Right lung (tissue), 5 donors: ENCODE measurements around the gene HACD4. TPM values are rescaled to one million over a fixed set of nuclear protein-coding genes. Genes with fewer than 3 reads are reported as not detected.
A peak's percentile ranks its signal among the peaks of the same experiment; 100 is the strongest.

Source experiments
- DNase-seq, 2 donors: peaks; one replicate each; pipeline ENCODE4 v3.0.0-alpha.2; 2013
- polyA plus RNA-seq, 5 donors: library from polyadenylated mRNA; unstranded; fragments of 120-200 nt; gene quantifications; one replicate each; pipeline versions ENCODE4 v1.2.1 to v1.2.3, GENCODE V29; 2013; ENCODE audit warnings: inconsistent platforms in 1 of 5, low replicate concordance in 1 of 5; ENCODE audit not compliant: insufficient read length in 5 of 5, insufficient read depth in 1 of 5

Gene HACD4
- polyA plus RNA-seq, 5 donors: 7.3 to 12.3 (median 11.2) TPM

DNA sequence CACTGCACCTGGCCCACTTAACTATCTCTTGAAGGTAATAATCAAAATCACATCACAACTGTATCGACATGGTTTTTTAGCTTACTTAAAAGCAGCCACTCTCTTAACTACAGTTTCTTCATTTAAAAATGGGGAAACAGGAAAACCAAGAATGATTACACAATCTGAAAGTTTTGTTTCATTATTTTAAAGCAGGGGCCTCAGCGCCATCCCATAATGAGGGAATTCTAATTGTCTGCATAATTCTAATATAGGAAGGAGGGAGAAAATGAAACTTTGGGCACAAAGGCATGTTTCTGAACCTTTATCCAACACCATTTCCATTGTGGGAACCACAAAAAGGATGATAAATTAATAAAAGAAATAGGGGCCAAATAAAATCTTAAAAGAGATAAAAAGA, 7.6 kb downstream of the HACD4 start:
- DNase-seq: no peak

- no peak for DNase-seq
These were observed 13.3 kb downstream of the HACD4 start for GRCh38 chr9:21018177-21018576.

DNA sequence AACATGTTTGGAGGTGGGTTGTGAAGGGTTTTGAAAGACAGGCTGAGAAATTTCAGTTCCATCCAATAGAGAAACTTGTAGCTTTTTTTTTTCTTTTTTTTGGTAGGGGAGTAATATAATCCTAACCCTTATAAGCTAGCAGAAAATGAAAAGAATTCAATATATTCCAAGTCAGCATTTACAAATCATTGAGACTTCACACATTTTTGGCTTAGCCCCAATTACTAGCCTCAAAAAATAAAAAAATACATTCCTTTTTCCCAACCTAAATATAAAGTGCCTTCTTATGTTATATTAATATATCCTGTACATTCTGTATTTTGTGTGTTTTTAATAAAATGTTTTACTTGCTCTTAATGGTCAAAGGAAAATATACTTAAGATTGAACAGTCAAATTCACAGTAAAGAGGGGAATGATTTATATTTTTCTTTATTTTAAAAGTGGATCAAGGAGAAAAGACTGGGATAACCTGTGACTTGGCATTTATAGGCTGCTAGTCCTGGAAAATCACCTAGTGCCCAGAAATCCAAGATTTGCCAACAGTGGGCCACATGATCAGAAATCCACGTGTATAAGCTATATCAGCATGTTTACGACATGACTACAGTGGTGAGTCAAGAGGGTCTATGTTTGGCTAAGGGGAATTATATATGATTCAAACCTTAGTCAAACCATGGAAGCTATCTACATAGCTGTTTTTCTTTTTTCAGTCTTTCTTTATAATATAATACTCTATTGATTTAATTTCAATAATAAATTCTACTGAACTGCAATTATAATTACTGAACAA, 14.5 kb downstream of the HACD4 start:
- no peak for DNase-seq

- DNase-seq: no peak
These were observed 15.4 kb downstream of the HACD4 start for GRCh38 chr9:21015995-21016394.

- DNase-seq: peak in 1 of 2 donors; percentile 8
These were observed 16.2 kb downstream of the HACD4 start for GRCh38 chr9:21015129-21015815.

- DNase-seq: no peak
These were observed 29.4 kb downstream of the HACD4 start for GRCh38 chr9:21002040-21002439.

DNA sequence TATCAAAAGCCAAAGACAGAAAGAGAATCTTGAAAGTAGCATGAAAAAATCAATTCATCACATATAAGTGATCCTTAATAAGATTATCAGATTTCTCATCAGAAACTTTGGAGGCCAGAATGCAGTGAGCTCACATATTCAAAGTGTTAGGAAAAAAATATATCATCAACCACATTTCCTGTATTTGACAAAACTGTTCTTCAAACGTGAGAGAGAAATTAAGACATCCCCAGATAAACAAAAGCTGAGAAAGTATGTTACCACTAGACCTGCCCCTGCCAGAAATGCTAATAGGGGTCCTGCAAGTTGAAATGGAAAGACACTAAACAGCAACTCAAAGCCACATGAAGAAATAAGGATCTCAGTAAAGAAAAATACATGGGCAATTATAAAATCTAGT, 29.9 kb downstream of the HACD4 start:
- no peak for DNase-seq

DNA sequence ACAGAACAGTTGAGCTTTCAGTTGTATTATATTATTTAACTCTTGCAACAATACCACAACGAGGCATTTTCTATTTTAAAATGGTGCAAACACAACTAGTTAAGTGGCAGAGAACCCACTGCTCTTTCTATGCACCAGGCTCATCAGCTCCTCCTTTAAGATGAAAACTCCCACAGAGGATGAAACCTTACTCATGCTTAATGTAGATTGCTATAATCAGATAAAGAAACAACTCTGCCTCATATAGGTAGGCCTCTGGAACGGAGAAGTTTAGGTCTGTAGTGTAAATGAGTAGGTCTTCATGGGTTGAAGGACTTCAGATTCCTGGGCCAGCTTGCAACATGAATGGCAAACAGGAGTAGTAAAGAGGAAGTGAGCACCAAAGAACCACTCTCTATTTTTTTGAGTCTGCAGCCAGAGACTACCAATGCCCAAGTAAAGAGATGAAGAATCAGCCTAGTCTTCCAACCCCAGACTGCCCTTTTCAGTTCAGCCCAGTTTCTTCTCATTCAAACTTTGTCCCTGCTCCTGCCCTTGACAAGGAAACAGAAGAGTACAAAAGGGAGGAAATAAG, 33.9 kb downstream of the HACD4 start:
- no peak for DNase-seq

DNA sequence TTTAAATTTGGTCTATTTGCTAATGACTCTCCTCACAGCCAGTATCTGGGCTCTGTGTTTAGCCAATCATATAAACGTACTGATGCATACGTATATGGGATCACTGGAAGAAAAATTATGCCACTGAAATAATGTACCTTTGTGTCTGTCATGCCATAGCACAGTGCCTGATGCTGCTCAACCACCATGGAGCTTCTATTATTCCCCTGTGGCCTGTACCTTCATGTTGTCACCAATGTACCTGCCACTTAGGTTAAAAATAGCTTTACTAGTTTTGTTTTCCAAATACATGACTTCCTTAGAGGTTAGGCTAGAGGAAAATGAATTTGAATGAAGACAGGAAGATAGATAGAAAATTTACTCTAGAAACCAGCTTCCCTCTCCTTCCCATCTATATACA, 34.6 kb downstream of the HACD4 start:
- DNase-seq: no peak

DNA sequence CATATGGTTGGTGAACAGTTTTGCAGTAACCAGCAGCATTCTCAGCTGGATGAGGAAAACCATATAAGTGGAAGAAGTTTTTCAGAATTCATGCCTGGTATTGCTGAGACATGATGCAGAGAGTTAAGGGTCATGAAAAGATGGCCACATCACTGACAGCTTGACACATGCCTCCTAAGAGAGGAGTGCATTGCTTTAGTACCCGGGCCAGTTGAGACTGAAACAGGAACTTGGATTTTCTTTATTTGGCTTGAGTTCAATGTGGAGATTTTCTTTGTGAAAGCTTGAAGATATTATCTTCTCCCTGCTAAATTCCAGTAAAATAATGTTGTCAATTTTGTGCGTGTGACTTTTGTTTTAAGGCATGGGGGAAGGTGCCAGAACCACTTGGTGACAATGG, 35.8 kb downstream of the HACD4 start:
- no peak for DNase-seq

DNA sequence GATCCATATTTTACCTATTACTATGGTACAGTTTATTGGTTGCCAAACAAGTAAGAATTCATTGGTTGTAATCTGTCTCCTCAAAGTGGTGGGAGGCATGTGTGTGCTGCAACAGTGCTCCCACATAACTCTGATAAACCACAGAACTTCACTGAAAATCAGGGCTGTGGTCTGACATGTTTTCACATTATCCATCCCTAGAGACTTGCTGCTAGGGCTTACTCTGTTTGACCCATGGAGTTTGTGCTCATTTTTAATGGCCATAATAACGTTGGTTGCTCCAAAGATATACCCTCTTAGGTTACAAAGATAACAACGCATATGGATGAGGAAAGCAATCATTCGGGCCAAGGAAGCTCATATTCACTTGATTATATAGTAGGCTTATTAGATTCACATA, 37.0 kb downstream of the HACD4 start:
- no peak for DNase-seq

GRCh38 chr9:20990867-20991266, 40.6 kb downstream of the HACD4 start:
- DNase-seq: no peak

DNA sequence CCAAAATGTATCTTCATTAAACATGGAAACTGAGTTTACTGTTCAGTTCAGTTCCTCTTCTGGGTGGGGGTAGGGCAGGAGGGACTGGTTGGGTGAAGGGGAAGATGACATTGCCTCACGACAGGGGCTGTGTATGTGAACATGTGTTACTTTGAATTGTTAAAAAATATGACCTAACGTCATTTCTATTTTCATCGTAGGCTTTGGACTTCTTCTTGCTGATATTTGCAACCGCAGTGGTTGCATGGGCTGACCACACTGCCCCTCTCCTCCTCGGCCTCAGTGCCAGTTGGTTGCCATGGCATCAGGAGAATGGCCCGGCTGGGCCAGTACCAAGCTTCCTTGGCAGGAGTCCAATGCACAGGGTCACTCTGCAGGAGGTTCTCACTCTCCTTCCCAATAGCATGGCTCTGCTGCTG, 41.5 kb downstream of the HACD4 start:
- DNase-seq: no peak

DNA sequence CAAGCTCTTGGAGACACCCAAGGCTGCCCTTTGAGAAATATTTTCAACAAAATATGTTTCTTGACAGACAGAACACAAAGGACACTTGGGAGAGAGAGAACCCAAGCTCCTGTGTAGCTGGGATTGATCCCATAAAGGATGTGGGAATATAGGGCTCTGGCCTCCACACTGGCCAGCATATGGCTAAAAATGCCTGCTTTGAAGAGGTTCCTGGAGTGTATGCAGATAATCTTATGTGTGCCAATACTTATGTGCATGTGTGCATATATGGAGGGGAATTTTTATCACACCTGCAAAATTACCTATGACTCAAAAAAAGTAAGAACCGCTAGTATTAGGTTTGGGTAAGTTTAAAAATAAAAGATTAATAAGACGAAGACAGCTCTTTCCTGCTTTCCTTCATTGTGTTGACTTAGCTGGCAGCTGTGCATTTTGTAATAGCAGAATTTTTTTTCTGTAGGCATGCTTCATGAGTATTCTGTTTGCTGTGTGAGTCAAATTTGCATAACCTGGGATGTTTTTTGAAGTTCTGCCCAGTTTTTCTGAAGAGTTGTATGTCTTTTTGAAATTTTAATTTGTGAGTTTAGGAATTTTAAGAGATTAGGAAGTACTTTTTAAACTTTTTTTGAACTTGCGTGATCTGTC, 42.6 kb downstream of the HACD4 start:
- DNase-seq: no peak

GRCh38 chr9:20988061-20988460, 43.4 kb downstream of the HACD4 start:
- DNase-seq: no peak

GRCh38 chr9:20987521-20987920, 43.9 kb downstream of the HACD4 start:
- DNase-seq: no peak

DNA sequence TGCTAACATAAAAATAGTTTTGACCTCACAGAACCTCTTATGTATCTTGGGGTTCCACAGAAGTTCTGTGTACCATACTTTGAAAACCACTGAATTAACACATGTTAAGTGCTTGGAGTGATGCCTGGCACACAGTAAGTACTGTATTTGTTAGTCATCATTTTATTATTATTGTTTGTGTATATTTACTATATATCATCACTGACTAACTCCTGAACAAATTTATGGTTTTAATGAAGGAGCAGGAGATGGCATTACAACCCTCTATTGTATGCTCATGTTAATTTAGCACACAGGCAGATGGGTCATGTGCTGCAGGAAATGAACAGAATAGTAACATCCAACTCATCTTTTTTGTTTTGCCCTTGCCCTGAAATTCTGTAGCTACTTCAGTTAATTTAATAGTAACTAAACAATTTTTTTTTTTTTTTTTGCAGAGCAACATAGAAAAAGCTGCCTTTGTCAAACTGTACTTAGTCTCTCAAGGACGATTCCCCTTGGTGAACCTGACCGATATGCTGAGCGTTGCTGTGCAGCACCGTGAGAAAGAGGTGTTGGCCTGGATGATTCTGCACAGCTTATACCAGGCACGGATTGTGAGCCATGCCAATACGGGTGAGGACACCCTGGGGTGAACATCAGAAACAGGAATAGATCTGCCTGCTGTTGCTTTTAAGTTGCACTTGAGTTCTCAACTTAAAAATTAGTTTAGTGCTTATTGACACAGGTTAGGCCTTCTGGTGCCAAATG, 45.4 kb downstream of the HACD4 start:
- DNase-seq: no peak

GRCh38 chr9:20984506-20984905, 46.9 kb downstream of the HACD4 start:
- DNase-seq: no peak

GRCh38 chr9:20981486-20981885, 50.0 kb downstream of the HACD4 start:
- peak in 1 of 2 donors; percentile 18 for DNase-seq

DNA sequence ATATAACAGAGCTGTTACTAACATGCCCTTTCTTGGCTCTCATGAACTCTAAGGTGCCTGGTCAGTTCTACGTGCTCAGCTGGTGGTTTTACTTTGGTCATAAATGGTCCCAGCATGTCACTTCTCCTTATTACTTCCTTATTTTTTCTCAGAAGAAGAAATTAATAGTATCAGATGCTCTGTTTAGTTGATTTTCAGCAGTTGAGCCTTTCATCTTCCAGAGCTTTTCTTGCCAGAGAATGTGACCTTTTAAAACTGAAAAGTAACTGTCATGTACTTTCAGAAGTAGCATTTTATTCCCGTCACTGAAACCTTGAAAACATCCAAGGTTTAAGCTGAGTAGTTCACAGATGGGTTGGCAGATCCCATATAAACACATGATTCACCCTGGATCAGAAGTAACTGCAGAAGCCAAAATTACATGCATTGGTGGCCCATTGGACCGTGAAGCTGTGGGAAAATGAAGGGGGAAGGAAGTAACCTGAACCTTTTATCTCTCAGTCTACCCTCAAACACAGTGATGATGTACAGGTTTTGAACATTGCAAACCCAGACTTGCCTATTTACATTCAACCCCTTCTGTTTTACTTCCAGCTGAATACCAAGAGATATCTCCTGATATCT, 50.5 kb downstream of the HACD4 start:
- peak in 1 of 2 donors; percentile 11 for DNase-seq

- DNase-seq: no peak
These were observed 53.2 kb downstream of the HACD4 start for GRCh38 chr9:20978249-20978648.
